Measurements from ENCODE around the gene CPB2.

Gene CPB2

GRCh38 chr13:46126552-46127357, 21.9 kb upstream of the CPB2 start:
- DNase-seq = no peak

DNA sequence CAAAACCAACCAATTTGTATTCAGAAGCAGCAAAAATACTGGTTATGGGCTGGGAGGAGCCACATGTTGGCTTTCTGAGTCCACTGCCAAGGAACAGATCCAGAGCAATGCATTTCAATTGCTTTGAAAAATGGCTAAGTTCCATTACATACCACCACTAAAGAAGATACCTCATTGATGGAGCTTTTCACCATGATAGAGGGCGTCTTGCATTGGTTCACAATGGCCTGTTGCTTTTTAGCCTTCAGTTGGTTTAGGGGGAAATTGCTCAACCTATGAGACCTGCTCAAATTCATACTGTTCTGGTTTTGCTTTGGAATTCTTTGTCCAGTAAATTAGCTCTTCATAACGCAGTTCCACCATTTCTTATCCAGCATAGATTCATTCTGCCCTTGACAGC, 21.2 kb upstream of the CPB2 start:
- no peak for DNase-seq

- DNase-seq = no peak
Observed at GRCh38 chr13:46124967-46125933, 20.4 kb upstream of the CPB2 start.

- no peak for DNase-seq
Observed at GRCh38 chr13:46124531-46124966, 19.7 kb upstream of the CPB2 start.

DNA sequence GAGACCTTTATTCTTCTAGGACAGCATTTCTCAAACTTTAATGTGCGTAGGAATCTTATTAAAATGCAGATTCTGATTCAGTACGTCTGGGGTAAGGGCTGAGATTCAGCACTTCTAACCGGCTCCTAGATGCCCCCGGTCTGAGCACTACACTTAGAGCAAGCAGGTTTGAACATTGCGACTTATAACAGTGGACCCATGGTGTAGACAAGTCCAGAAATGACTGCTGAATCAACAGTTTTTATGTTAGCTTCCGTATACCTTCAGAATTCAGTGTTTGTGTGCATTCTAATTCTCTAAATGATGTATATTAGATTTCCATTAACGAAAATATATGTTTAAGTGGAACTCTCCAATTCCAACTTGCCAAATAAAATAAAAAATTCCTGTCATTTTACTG, 17.5 kb upstream of the CPB2 start:
- DNase-seq = no peak

DNA sequence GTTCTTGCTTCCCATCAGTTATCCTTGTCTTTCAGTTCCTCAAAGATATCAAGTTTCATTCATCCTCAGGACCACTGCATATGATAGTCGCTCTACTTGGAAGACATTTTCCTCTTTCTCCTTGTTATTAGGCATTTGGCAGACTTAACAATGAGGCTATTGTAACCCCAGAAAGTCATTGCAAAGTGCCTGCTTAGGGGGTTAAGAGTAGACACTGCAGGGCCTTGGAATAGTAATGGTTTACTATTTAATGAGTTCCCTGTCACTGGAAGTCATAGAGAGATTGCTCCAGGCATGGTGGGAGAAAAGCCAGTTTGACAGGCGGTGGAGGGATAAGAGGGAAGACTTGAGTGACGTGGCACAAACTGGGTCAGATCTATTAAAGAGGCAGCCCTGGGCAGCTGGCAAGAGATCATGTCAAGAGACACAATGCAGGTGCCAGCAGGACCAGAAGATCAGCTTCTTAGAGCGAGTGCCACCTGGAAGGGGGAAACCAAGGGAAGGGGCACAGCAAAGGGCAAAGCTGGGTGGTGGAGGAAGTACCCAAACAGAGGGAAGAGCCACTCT, 16.8 kb upstream of the CPB2 start:
- no peak for DNase-seq

GRCh38 chr13:46121033-46121432, 16.2 kb upstream of the CPB2 start:
- no peak for DNase-seq

DNA sequence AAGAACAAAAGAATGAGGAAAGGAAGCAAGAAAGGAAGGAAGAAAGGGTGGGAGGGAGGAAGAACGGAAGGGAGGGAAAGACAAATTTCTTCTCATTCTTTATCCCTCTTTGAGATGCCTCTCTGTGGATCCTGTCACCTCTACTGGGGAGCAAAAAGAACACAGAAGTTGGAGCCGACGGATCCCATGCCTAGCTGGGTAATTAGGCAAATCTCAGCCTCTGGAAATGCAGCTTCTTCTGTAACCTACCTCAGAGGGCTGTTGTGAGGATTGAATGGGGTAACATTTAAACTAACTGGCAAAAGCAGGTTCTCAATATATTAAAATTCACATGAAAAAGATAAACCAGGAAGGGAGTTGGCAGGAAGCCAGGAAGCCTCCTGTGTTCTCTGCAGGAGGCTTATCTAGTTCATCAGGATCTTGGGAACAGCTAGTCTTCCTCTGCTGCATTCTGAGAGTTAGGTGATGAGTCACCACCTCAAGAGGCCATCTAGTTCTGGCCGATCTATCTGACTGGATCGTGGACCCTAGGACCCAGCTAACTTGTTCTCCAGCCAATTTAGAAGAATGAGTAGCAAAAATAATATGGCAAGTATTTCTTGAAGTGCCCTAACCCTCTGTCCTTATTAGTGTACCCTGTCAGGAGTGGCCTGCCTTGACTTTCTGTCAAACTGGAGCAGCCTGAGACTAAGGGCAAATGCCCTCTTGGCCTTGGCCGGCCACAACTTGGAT, 15.2 kb upstream of the CPB2 start:
- no peak for DNase-seq

DNA sequence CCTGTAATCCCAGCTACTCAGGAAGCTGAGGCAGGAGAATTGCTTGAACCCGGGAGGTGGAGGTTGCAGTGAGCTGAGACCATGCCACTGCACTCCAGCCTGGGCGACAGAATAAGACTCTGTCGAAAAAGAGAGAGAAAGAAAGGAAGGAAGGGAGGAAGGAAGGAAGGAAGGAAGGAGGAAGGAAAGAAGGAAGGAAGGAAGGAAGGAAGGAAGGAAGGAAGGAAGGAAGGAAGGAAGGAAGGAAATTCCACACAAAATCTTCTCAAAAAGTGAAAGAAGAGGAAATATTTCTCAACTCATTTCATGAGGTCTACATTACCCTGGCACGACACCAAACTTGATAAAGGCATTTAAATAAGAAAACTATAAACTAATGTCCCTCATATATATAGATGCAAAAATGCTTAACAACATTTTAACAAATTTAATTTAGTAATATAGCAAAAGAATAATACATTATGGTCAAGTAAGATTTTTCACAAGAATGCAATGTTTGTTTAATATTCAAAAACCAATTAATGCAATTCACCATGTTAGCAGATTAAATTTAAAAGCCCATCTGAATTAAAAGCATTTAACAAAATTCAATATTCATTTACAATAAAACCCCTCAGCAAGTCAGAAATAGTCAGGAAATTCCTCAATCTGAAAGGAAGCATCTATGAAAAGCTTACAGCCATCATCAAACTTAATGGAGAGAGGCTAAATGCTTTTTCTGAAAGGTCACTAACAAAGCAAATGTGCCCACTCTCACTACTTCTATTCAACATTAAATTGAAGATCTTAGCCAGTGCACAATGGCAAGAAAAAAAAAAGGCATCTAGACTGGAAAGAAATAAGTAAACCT, 12.0 kb upstream of the CPB2 start:
- no peak for DNase-seq

GRCh38 chr13:46114613-46115012, 9.8 kb upstream of the CPB2 start:
- no peak for DNase-seq

DNA sequence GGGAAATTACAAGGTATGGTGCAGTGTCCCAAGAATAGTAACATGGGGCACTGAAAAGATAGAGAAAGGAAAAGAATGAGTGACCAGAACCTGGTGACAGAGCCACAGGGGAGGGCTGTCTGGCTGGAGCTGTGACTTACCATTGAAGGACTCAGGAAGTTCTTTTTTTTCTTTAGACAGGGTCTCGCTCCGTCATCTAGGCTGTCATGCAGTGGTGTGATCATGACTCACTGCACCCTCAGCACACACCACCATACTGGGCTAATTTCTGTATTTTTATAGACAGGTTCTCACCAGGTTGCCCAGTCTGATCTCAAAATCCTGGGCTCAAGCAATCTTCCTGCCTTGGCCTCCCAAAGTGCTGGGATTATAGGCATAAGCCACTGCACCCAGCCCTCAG, 8.8 kb upstream of the CPB2 start:
- DNase-seq = no peak

- DNase-seq = no peak
Observed at GRCh38 chr13:46111151-46111550, 6.3 kb upstream of the CPB2 start.

DNA sequence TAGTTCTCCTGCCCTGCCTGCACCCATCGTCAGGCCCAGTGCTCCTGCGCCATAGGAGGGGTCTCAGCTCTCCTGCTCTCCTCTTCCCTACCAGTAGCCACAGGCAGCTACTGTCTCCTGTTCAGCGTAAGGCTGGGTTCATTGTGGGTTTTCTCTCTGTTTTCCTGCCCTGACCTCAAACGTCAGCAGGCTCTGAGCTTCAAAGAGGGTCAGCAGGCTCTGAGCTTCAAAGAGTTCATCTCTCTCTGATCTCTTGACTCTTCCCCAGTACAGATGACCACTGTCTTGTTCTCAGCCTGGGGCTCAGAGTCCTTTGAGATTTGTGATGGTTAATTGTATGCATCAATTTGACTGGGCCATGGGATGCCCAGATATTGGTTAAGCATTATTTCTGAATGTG, 4.6 kb upstream of the CPB2 start:
- no peak for DNase-seq

- DNase-seq = no peak
Observed at GRCh38 chr13:46106839-46107371, 2.1 kb upstream of the CPB2 start.

- no peak for DNase-seq
Observed at GRCh38 chr13:46103037-46103436, 1.8 kb downstream of the CPB2 start.

- DNase-seq = no peak
Observed at GRCh38 chr13:46102255-46102605, 2.6 kb downstream of the CPB2 start.

DNA sequence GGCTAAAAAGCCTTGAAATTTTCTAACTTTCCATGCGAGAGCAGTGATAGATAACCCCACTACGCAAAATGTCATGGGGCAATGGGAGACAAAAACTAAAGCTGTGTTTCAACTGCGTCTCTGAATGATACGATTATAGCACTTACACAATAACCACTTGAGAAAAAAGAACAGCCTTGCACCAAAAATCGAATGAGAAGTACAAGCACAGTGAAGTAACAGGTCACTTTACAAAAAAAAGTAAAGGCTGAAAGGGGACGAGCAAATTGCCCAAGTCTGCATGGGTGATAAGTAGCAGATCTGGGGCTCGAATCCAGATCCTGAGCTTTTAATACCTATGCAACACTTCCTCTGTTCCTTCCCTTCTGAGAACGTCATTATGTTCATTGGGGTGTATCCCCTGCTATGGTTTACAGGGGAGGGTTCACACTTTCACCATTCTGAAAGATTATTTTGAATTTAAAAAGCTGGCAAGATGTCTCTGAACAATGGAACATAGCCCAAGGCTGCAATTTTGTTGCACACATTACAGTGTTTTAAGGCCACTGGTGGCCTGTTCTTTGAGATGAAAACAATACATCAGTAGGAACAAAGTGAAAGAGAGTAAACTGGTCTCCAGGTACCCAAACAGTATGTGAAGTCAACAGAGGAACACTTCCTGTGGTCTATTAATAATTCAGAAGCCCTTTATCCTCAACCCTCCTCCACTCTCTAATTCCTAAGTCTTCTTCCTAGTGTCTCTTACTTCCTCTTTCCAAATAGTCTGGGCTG, 3.2 kb downstream of the CPB2 start:
- DNase-seq = no peak

DNA sequence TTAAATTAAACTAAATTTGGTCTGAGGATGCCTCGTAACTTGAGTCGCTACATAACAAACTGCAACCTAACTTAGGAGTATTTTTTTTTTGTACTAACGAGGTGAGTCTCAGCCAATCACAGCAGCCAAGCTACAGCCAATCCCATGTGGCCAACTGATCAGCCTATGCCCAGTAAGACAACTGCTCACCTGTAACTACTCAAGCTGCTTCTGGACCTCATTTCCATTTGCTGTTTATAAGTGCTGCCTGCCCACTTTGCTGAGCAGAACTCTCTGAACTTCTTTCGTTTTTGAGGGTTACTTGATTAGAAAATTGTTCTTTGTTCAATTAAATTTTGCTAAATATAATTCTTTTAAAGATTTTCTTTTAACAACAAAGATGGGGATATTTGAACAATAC, 3.8 kb downstream of the CPB2 start:
- no peak for DNase-seq

GRCh38 chr13:46100191-46100815, 4.5 kb downstream of the CPB2 start:
- DNase-seq = no peak

DNA sequence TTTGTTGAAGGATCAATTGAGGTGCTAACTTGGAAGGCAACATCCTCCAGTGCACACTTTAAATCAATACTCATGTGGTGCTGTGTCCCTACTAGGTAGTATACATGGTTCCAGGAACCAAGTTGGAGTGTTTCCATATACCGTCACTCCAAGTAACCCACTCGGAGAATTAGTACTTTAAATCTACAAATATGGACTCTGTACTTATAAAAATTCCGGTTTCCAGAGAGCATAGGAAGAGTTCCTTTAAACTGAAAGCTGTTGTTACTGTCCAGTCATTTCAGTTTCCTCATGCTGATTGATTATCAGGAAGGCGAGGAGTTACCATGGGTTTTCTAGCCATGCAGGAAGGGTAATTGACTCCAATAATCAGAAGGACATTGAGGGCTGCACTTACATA, 7.2 kb downstream of the CPB2 start:
- DNase-seq = no peak

DNA sequence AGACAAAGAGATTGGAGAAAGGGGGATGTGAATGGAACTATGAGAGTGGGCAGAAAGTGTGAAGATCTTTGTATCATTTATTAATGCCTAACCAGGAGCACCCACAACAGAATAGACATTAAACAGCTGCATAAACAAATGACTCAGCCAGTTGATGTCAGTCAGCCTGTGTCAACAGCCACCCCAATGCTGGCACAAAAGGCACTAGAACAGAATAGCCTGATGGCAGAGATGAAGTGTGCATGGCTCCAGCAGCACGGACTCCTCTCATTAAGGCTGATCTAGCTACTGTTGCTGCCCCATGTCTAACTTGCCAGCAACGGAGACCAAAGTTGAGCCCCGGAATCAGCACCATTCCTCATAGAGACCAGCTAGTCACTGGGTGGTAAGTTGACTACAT, 7.8 kb downstream of the CPB2 start:
- DNase-seq = no peak

Data from NCI-H1417 treated with DMSO at 0.1 percent for 48 hours (cell line).